G401.6 (cell line): ENCODE data around the gene U2AF2.

Source experiments
- FAIRE-seq: peaks from 2 replicates; lab custom pipeline; 2012; peaks lifted over from hg19 to GRCh38; lab: Jason Lieb, UNC

The U2AF2 gene

DNA sequence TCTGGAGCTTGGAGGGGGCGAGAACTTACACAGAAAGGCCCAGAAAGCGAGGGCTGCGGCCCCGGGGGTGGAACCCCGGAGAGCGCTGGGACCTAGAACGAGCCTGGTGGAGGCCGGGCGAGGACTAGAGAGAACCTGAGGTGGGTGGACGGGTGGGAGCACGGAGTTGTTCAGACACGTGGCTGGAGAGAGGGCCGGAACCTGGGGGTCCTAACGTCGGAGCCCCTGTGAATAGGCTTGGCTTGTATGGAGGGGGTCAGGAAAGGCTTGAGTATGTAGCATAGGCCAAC lies 11.0 kb upstream of the U2AF2 start:
- no peak for FAIRE-seq

DNA sequence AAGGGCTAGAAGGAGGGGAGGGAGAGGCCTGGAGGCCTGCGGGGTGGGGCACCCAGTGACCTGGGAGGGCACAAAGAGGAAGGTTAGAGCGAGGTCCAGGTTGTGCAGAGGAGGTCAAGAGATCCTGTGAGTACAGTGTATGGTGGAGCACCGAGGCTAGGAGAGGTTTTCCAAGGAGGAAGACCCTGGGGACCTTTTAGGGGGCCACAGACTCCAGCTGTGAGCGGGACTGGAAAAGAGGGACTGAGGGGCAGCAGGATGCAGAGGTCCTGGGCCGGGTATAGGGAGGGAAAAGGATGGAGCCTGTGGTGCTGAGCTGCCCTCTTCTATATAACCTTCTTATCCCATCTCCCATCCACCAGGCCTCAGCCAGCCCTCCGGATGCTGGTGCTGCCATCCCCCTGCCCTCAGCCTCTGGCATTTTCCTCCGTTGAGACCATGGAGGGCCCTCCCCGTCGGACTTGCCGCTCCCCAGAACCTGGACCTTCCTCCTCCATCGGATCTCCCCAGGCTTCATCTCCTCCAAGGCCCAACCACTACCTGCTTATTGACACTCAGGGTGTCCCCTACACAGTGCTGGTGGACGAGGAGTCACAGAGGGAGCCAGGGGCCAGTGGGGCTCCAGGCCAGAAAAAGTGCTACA lies 10.5 kb upstream of the U2AF2 start:
- FAIRE-seq, result no peak

DNA sequence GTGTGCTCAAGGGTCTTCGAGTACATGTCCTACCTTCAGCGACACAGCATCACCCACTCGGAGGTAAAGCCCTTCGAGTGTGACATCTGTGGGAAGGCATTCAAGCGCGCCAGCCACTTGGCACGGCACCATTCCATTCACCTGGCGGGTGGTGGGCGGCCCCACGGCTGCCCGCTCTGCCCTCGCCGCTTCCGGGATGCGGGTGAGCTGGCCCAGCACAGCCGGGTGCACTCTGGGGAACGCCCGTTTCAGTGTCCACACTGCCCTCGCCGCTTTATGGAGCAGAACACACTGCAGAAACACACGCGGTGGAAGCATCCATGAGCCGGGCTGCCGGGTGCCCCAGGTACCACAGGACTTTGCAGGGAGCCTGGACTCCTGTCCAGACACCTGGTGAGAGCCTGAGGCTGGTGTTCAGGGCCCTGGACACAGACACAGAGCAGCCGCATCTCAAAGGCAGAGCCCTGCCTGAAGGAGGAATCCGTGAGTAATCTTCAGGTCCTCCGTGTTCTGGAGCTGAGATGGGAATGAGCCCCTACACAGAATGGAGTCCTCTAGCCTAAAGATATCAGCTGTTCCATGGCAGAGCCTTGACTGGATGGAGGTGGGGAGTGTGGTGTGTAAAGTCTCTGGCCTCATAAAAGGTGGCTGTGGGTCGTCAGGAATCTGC lies 9.9 kb upstream of the U2AF2 start:
- FAIRE-seq, result no peak

DNA sequence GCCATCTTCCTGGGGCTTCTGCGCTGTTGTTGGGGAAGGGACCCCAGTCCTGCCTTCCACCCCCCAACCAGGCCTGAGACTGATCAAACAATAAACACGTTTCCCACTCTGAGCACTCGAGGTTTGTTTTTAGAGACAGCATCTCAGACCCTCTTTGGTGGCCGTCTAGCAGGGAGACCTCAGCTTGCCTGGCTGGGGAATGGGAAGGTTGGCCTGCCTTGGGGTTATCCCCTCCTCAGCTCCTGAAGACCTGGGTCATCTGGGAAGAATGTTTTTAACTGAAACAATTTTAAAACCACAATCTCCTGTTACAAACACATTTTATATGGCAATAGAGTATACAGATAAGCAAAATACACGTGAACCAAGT lies 9.3 kb upstream of the U2AF2 start:
- no peak for FAIRE-seq

DNA sequence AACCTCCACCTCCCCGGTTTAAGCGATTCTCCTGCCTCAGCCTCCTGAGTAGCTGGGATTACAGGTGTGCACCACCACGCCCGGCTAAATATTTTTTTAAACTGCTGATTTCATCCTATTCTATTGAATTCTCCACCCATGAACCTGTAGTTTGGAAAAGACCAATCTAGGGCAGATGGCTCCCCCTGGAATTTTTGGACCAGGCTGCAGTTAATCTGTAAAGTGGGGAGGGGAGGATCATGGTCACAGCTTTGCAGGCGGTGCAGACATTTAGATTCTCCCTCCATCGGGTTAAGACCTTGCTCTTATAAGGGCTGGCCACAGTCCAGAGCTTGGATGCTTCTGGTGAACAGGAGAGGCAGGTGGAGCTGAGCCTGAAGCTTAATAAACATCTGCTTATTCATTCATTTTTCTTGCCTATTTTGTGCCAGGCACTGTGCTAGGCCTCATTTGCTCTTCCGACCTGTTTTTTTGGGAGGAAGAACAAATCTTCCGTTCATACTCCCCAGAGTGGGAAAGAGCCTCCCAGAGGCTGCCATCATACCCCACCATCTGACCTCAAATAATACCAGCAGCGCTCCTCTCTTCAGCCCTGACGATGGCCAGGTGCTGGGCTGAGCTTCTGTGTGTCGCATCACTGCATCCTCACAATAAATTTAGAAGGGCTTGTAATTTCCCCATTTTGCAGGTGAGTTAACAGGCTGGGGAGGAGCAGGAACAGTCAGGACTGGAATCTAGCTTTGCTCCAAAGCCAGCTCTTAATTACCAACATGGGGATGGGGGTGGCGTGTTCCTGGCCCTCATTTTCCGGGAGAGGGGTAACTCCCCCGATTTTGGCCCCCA lies 7.7 kb upstream of the U2AF2 start:
- no peak for FAIRE-seq

DNA sequence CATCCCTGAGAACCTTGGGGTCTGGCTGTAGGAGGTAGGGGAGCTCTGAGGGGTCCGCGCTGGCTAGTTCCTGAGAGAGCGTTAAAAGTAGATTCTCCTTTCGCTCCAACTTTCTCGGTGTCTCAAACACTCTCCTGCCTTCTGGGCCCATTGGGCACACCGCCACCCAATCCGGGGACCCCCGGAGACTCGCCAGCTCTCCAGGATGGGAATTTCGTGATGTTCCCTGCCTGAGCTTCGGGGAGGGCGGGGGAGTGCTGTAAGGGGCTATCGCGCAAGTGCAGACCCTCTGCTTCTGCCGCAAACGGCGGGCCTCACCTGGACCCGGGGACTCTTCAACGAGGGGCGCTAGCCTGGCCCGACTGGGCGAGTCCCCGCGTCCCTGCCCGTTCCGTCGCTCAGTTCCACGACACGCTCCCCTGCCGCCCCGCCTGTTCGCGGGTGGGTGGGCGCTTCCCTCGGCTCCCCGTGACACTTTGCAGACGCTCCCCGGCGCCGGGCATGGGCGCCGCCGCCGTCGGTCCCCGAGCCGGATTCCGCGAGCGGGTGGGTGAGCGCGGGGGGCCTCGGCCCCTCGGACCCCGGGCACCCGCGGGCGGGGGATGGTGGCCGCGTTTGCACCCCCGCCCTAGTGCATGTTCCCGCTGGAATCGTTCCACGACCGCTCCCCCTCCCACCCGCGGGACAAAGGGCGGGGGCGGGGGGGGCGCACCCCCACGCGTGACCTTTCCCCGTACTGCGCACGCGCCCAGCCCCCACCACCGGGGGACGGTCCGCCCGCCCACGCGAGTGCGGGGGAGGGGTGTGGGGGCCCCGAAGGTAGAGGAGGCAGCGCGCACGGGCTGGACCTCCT lies 6.9 kb upstream of the U2AF2 start, which contains the start of gene CCDC106:
TSS of gene CCDC106 (plus strand) at position 481 of the 853 bp plus-strand sequence. CDS start 835 bp downstream, outside the sequence.
- FAIRE-seq, result peak; percentile 78

DNA sequence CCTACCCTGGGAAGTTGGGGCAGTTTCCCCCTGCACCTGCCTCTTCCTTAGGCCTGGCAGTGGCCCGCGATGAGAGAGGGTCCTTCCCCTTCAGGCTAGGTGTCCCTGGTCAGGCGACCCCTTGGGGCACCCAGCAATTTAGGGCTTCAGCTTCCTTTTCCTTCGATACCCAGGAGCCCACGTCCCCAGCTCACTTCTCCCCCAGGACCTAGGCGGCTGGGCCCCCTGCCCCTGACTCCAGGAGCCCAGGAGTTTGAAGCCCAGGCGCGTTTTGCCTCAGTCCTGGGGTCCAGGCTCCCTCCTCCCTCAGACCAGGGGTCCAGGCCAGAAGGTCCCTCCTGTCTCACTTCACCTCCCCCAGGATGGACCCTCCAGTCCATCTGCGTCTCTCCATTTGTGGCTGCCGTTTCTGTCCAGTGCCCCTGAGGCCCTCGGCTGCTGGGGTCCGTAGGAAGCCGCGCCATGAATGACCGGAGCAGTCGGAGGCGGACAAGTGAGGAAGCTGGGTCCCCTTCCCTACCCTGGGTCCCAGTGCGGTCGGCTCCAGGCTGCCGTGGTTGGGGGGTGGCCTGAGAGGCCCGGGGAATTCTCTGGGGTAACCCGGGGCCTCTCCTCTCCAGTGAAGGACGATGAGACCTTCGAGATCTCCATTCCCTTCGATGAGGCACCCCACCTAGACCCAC lies 6.1 kb upstream of the U2AF2 start:
- FAIRE-seq, result no peak

DNA sequence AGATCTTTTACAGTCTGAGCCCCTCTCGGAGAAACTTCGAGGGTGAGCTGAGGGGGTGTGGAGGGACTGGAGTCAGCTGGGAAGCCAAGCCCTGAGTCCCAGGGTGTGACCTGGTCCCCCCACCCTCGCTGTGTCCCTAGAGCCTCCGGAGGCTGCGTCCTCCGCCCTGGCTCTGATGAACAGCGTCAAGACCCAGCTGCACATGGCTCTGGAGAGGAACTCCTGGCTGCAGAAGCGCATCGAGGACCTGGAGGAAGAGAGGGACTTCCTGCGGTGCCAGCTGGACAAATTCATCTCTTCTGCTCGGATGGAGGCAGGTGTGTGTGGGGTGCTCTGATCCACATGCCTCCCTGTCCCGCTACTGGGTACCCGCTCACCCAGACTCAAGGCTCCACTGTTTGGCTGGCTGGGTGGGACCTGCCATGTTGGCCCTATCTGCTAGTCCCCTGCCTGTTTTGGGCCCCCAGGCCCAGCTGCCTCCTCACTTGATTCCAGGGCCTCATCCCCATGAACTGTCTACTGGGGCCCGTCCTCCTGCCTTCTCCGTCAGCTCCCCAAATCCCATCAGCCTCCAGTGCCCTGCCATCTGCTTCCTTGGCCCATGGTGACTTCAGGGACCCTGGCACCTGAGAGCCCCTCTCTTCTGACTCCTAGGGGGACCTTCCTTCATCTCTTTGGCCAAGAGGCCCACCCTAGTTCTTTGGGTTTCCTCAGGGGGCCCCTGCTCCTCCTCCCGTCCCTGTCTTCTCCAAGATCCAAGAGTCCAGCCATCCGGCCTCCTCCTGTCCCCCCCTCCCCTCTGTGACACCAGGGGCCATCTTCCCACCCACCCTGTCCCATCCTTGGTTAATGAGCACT lies 5.3 kb upstream of the U2AF2 start:
- no peak for FAIRE-seq

DNA sequence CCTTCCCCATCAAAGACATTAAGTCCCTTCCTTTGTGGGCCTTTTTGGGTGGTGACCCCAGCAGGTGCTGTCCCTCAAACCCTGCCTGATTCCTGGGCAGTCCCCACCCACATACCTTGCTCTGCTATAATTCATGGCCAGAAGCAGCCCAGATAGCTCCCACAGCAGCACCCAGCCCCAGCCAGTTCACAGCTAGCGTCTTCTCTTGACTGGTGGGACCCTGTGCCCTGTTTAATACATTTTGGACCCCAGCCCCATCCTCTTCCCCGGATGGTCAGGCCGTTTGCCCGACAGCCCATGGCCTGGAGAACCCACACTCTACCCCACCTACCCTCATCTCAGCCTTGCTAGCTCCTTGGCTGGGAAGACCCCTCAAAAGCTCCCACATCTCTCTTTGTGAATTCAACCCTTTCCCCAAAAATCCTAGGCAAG lies 4.7 kb upstream of the U2AF2 start:
- FAIRE-seq, result no peak

DNA sequence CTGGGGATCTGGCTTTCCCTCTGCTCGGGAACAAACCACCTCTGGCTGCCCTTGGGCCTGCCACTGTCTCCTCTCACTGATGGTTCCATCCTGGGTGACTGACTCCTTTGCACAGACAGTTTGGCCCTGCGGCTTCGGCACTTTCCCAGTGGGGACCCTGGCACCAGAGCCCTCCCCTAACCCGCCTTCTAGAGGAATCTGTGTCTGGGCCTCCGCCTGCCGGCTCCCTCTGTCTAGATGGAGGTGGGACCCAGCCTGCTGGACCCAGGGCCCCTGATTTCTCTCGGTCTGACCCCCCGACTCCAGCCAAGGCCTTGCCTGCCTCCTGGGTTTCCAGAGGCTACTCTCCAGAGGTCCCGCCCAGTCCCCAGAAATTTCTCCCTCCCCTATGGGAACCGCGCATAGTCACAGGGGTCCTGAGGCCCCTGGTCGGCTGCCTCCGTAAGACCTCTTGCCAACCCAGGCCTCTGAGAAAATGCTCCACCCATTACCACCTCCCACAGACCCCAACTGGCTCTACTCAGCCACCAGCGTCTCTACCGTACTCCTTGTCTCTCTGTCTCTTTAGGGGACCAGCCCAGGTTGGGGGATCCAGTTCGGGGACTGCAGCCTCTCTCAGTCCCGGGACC lies 4.1 kb upstream of the U2AF2 start:
- no peak for FAIRE-seq

DNA sequence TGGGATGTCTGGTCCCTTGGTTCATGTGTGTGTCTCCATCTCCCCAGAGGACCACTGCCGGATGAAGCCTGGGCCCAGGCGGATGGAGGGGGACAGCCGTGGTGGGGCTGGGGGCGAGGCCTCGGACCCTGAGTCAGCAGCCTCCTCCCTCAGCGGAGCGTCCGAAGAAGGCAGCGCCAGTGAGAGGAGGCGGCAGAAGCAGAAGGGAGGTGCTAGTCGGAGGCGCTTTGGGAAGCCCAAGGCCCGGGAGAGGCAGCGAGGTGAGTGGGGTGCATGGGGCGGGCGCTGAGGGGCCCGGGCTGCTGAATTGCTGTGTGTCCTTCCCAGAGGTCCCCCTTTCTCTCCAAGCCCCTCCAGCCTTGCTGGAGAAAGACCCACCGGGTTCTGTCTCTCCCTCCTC lies 3.6 kb upstream of the U2AF2 start:
- FAIRE-seq, result no peak

DNA sequence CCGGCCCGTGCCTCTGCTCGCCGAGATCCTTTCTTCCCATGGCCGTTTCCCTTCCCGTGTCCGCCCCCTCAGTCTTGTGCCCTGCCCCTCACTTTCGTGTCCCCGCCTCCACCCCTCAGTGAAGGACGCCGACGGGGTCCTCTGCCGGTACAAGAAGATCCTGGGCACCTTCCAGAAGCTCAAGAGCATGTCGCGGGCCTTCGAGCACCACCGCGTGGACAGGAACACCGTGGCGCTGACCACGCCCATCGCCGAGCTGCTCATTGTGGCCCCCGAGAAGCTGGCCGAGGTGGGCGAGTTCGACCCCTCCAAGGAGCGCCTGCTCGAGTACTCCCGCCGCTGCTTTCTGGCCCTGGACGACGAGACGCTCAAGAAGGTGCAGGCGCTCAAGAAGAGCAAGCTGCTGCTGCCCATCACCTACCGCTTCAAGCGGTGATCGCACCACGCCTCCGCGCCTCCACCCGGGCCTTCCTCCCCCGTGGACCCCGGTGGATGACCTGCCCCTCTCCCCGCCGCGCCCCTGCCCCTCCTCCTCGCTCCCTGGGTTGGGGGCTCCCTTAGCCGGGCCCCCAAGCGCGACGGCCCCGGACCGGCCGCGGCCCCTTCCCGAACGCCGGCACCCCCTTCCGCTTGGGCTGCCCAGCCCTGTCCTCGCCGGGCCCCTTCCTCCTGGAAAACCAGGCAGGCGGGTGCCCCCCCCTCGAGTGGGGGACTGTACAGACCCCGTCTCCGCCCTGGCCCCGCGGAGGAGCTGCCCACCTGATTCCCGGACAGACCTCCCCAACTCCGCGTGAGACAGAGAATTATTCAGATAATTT lies 2.3 kb upstream of the U2AF2 start:
- FAIRE-seq, result no peak

DNA sequence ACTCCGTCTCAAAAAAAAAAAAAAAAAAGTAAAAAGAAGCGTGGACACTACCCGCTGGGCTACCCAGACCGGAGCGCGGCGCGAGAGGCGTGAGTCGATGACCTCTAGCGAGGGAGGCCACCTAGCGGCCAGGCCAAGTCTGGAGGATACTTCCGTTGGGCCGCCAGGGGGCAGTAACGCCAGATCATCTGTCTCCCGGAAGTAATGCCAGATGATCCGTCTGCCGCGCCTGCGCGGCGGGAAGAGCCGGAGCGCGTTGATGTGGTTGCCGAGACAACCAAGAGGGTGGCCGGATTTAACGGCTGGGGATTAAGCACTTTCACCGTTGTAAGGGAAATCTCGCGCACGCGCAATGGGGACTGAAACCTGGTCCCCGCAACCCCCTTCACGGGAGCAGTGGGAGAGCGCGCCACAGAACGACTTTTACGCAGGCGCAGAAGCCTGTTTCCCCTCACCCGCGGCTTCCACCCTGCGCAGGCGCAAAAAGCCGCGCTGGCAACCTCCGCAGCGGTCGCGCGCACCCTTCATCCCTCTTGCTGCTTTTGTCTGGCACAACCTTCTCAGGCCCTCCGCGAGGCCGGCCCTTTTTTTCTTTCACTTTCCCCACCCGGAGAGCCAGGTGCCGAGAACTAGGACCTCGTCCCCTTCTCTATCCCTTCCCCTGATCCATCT lies 1.0 kb upstream of the U2AF2 start:
- no peak for FAIRE-seq

DNA sequence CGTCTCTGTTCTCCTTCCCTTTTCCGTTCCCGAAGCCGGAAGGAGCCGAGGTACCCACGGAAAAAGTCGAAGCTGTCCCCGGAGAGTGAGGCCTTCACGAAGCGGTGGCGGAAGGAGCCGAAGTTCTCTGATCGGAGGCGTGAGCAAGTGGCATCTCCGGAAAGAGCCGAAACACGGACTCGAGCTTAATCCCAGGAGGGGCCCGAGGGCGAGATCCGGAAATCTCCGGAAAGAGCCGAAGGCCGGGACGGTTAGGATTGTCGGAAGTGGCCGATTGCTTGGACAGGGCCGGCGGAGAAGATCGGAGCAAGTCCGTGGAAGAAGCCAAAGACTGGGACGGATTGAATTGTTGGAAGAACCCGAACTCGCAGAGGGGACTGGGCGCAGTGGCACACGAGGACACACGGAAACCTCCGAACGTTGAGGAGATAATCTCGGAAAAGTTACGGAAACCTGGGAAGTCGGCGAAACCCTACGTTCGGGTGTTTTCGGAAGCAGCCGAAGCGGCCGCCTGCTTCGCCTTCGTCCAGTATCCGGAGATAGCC lies 440 bp upstream of the U2AF2 start:
- FAIRE-seq, result peak; percentile 99

DNA sequence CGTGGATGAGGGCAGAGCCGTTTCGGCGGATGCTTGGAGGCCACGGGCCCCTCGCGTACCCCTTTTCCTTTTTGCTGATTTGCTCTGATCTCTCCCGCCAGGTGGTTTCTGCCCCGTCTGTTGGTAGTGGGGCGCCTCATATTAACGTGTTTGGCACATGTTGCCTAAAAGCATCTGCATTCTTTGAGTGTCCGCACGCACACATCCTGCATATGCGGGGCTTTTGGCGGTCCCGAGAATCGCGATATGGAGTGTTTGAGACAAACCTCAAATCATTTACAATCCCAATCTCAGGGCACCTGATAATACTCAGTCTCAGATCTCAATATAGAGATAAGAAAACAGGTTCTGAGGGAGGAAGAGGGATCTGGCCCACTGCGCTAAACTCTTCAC lies 809 bp downstream of the U2AF2 start:
- FAIRE-seq, result no peak

DNA sequence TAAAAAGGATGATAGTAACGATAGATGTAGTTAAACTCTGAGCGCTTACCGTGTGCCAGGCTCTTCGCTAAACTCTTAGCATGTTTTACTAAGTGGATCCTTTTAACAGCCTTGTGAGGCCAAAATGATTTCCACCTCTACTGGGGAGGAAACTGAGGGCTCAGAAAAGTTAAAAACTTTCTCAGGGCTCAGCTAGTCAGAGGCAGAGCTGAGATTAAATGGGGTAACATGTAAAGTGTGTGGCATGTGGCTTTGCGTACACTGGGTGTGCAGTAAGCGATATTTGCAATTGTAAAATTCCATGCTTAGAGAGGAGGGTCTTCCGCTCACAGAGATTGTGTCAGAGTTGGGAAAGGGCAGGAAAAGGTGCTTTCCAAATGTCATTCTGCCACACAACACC lies 1.7 kb downstream of the U2AF2 start:
- FAIRE-seq, result no peak

DNA sequence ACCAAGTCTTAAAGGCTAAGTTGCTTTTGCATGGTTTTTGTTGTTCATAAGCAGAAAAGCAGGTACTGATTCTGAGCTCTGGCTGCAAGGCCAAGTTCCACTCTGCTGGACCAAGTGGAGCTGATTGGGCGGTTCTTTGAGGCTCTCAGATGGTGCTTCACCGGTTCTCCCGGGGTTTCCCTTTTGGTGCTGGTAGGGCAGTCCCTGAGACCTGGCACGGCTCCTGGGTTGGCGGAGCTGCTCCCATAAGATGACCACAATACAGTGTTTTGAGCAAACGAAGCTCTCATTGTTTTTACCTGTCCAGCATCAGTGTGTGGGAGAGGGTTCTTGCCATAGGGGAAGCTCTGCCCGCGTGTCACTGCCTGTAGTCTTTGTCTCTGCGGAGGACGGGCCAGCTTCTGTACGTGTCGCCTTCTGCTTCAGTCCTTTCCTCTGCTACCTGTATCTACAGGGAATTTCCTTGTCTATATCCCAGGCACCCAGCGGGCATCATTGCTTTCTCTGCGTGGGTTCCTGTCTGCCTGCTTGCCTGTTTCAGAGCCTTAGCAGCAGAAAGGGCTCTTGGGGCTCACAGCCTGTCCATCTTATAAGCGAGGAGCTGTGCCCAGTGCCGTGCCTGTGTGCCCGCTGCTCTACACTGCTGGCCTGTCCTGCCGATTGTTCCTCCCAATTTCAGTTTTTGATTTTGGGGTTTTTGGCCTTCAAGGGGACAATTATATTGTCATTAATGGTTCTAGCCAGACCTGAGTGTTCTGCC lies 2.3 kb downstream of the U2AF2 start:
- FAIRE-seq, result no peak

DNA sequence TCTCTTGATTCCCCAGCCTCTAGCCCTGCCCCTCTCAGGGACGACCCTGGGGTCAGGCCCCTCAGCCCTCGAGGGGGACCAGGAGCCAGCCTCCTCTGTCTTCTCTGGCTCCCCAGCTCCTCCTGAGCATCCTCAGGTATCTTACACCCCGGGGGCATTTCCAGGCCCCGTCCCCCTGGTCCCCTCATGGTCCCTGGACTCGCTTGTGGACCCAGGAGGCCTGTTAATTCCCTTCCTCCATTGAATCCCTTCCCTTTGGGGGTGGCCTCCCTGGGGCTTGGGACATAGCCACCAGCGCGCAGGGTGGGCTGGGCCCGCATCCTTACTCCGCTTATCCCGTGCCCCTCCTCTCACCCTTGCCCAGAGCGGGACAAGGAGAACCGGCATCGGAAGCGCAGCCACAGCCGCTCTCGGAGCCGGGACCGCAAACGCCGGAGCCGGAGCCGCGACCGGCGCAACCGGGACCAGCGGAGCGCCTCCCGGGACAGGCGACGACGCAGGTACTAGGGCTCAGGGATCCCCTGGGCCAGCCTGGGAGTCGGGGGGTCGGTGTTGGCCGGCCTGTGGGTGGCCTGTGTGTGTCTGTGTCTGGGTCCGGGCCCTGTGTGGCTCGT lies 4.1 kb downstream of the U2AF2 start:
- no peak for FAIRE-seq
